H7 (cell line): ENCODE results near the gene TBC1D14. TPM values are rescaled to one million over a fixed set of nuclear protein-coding genes. Genes with fewer than 3 reads are reported as not detected.
"Not testable (repeated sequence)": the region's sequence is repeated elsewhere in the genome, so short reads cannot be mapped to it uniquely, and the experiment has no call there.

Experiments used
- DNase-seq: peaks from one replicate; pipeline ENCODE4 v3.0.0; 2012
- H3K27me3 ChIP-seq: 2 replicates; pipeline ENCODE4 v1.6.0; 2011; ENCODE audit warnings: mild to moderate bottlenecking, low read length; ENCODE audit not compliant: control insufficient read depth, insufficient read depth
- H3K36me3 ChIP-seq: replicated peaks from 2 replicates; pipeline ENCODE4 v1.5.1; 2011; ENCODE audit warnings: low read length; ENCODE audit not compliant: control insufficient read depth, insufficient read depth
- H3K4me3 ChIP-seq: 2 replicates; pipeline ENCODE4 v1.5.1; 2011; ENCODE audit warnings: low read depth, mild to moderate bottlenecking, control low read depth, low read length, moderate library complexity; ENCODE audit not compliant: insufficient read depth
- total RNA-seq: library from RNA; depleted of rRNA; stranded (reverse); fragments of >200 nt; shearing (Covaris generic); gene quantifications from 2 replicates; pipeline ENCODE4 v1.2.3, GENCODE V29; 2014

TBC1D14 gene
- total RNA-seq, 1 experiment from 2014 or later = 55.8 TPM

- H3K4me3 ChIP-seq = peak overlapping the region; percentile 66
- peak; percentile 82 for DNase-seq
- H3K27me3 ChIP-seq = peaks cover 6% of the 10 kb centered on the region
- H3K36me3 ChIP-seq = no peaks in the 10 kb centered on the region
These were observed 824 bp downstream of the TBC1D14 start for GRCh38 chr4:6910340-6910959.

GRCh38 chr4:6910960-6911874 lies 1.6 kb downstream of the TBC1D14 start:
- Histone ChIP-seq H3K27me3 (peaks cover 6% of the 10 kb centered on the region), H3K4me3 (no peak overlapping the region), H3K36me3 (no peaks in the 10 kb centered on the region)
- DNase-seq = no peak

GRCh38 chr4:6911917-6912316 lies 2.3 kb downstream of the TBC1D14 start:
- H3K36me3 ChIP-seq, DNase-seq, H3K27me3 ChIP-seq, H3K4me3 ChIP-seq: not testable (repeated sequence)

- Histone ChIP-seq H3K4me3 (no peak overlapping the region), H3K27me3 (peaks cover 6% of the 10 kb centered on the region), H3K36me3 (no peaks in the 10 kb centered on the region)
- DNase-seq = no peak
These were observed 2.8 kb downstream of the TBC1D14 start for GRCh38 chr4:6912441-6912840.

DNA sequence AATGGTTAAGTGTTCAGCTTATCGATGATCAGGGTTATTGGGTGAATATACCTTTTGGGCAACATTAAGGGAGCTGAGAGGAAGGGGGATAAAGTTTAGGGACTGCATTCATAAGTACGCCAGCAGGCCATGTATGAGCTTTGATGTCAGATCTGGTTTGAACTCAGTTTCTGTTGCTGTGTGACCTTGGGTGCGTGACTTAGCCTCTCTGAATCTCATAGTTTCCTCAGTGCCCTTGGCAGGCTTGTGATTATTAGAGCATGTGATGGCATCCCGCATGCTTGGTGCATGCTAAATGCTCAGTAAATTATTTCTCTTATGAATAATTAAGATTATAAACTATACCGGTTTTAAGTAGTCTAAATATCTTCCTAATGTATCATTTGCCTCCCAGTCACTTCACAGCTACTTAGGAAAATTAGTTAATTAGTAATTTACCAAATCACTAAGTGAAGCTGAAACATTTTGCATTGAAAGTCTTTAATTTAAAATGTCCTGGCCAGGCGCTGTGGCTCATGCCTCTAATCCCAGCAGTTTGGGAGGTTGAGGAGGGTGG lies 3.8 kb downstream of the TBC1D14 start:
- no peak for DNase-seq
- peaks cover 5% of the 10 kb centered on the region for H3K27me3 ChIP-seq
- H3K36me3 ChIP-seq = no peaks in the 10 kb centered on the region
- H3K4me3 ChIP-seq = no peak overlapping the region

DNA sequence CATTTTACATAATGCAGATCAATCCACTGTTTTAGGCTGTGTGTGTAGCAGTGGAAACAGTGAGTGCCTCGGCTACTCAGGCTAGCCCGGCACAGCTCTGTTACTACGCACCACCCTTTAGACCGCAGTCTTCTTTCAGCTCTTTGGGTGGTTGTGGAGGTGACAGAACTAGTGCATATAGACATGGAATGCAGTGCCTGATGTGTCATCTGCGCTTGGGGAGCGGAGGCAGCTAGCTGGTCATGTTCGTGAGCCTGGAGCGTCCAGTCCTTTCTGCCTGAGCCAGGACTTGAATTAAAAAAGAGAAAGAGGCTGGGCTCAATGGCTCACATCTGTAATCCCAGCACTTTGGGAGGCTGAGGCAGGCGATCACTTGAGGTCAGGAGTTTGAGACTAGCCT lies 4.8 kb downstream of the TBC1D14 start:
- Histone ChIP-seq H3K4me3 (no peak overlapping the region), H3K36me3 (no peaks in the 10 kb centered on the region), H3K27me3 (peaks cover 4% of the 10 kb centered on the region)
- no peak for DNase-seq

- H3K4me3 ChIP-seq = no peak overlapping the region
- H3K27me3 ChIP-seq = peaks cover 3% of the 10 kb centered on the region
- H3K36me3 ChIP-seq = no peaks in the 10 kb centered on the region
- no peak for DNase-seq
These were observed 5.7 kb downstream of the TBC1D14 start for GRCh38 chr4:6915041-6916005.

DNA sequence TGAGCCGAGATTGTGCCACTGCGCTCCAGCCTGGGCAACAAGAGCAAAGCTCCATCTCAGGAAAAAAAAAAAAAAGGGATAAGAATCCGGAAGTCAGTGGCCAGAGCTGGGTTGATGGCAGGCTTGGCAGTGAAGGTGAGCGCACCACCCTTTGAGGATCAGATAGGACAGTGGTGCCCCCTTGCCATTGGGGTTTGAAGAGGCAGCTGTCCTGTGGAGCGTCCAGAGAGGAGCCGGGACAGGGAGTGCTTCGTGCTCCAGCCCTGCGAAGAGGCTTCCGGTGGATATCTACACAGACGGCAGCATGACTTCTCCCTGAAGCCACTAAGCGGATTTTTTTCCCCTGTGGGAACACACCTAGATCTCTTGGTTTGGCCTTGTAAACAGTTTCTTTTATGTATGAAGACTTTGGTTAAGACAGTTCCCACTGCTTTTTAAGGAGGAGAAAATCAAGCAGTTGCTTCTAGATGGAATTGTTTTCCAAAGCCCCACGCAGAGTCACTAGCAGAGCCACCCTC lies 6.5 kb downstream of the TBC1D14 start:
- H3K4me3 ChIP-seq = no peak overlapping the region

GRCh38 chr4:6916587-6917460 lies 7.2 kb downstream of the TBC1D14 start:
- no peaks in the 10 kb centered on the region for H3K27me3 ChIP-seq
- no peak overlapping the region for H3K4me3 ChIP-seq

More for the DNA sequence above, 6.5 kb downstream of the TBC1D14 start:
- H3K27me3 ChIP-seq = no peaks in the 10 kb centered on the region
- no peak for DNase-seq
- H3K36me3 ChIP-seq = no peaks in the 10 kb centered on the region

GRCh38 chr4:6917461-6918271 lies 8.0 kb downstream of the TBC1D14 start:
- no peak overlapping the region for H3K4me3 ChIP-seq
- H3K36me3 ChIP-seq = no peaks in the 10 kb centered on the region
- no peaks in the 10 kb centered on the region for H3K27me3 ChIP-seq
- peak; percentile 73 for DNase-seq

More at GRCh38 chr4:6916587-6917460, 7.2 kb downstream of the TBC1D14 start:
- DNase-seq = no peak
- no peaks in the 10 kb centered on the region for H3K36me3 ChIP-seq

GRCh38 chr4:6918338-6918737 lies 8.7 kb downstream of the TBC1D14 start:
- Histone ChIP-seq H3K4me3 (no peak overlapping the region), H3K27me3 (no peaks in the 10 kb centered on the region), H3K36me3 (no peaks in the 10 kb centered on the region)
- DNase-seq = no peak

GRCh38 chr4:6920171-6920570 lies 10.5 kb downstream of the TBC1D14 start:
- no peak overlapping the region for H3K4me3 ChIP-seq
- DNase-seq = no peak
- no peaks in the 10 kb centered on the region for H3K27me3 ChIP-seq
- H3K36me3 ChIP-seq = peaks cover 6% of the 10 kb centered on the region
